NCI-H1436 treated with DMSO at 0.1 percent for 48 hours (cell line): ENCODE data around the gene KIF23.

Experiments
- DNase-seq: peaks from one replicate; lab custom pipeline; 2025; lab: John Stamatoyannopoulos, UW

Gene KIF23

DNA sequence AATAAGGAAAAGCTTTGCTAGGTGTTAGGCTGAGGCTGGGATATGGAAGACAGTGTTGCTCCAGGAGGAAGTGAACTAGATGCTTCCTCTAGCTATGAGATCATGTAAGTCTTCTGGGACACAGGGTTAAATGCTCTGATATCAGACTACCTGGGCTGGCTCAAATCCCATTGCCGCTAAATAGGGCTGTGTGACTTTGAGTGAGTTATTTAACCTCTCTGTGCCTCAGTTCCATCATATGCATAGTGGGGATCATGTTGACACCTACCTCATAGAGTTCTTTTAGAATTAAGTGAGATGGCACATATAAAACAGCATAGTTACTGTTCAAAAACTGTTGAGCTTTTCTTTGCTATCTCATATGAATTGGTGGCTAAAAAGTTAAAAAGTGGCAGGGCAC lies 51.1 kb downstream of the KIF23 start:
- no peak for DNase-seq

DNA sequence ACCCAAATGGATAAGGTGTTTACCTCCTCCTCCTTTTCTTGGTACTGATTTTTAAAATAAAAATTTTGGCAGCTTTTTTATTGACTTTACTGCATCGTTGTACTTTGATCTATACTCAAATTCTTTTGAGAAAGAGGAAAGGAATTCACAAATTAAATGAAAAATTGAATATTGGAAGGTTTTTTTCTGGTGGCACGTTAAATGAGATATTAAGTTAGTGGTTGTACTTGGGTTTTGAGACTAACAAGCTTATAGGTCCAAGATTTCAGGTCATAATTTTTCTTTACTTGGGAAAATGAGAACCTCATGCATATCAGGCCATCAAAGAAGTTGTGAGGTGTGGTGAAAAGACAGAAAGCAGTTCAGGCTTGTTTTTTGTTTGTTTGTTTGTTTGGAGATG lies 52.6 kb downstream of the KIF23 start:
- no peak for DNase-seq

DNA sequence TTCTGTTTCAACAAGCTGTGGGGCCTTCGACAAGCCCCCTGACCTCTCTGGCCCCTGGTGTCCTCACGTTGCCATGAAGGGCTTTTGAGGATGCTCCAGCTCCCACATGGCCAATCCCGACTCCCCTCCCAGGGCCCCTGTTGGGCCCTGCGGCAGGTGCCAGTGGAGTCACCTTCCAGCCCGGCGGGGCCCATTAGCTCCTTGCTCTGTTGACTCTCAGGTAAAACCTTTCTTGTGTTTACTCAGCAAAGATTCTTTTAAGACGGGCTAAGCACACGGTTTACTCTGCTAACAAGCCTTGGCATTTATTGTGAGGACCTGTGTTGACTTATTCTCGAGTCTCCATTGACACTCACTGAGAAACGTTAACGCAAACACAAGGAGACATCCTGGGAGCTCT lies 53.5 kb downstream of the KIF23 start:
- DNase-seq: no peak

DNA sequence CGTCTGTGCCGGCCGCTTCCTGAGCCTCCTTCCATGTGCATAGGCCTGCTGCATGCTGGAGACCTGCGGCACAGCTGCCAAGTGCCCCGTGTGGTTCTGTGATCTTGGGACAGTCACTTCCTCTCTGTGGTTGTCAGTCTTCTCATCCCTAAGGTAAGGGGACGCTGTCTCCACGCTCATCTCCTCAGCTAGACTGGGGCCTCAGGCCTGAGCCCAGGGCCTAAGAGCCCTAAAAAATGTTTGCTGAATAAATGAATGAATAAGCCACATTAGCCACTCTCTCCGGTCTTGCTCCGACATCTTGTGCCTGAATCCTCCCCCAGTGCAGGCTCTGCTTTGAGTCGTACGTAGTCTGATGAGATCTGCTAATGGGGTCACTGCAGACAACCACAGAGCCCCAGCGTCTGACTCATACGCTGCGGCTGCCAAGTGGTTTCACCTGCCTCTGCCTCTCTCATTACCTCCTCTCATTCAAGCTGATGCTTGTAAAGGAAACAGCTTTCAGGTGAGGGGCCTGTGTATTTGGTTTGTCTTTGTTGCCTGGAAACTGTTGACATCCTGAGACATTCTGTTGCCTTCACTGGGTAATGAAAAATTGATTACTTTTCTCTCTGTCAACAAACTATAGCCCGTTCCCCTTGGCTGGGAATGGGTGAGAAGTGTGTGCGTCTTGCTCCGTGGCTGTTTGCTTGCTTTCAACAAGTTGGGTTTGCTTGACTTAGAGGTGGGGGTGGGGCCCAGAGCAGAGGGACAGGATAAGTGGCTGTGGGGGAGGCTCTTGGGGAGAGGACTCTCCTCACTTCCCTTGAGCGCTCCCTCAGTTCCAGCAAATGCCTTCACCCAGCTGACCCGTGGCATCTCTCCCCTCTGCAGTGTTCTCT lies 54.3 kb downstream of the KIF23 start:
- peak; percentile 93 for DNase-seq

DNA sequence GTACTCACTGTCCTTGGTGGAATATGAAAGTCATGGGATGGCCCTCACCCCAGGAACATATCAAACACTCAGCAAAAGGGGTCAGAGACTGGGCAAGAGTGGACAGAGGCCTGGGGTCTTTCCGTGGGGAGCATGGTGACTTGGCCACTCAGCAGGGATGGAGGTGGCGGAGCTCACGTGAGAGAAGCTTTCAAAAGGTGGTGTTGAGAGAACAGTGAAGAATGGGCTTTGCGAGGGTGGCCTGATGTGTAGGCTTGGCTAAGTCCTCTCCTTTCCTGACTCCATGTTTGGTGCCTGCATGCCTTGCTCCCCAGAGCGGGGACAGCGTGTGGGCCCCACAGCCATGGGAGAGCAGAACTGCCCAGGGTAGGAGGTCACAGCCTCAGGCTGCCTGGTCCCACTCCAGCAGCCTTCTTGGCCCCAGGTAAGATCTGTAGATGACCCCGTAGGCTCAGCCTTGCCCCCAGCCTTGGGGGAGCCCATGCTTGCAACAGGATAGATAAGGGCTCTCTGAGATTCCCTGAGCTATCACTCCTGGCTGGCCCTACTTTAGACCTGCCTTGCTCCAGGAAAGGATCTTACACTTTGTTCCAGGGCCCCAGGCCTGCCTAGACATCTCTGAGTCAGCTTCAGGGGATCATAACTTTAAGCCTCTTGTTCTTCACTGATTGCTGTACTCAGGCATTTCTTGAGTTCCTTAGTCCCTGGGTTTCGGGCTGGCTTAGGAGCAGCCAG lies 55.5 kb downstream of the KIF23 start:
- no peak for DNase-seq

DNA sequence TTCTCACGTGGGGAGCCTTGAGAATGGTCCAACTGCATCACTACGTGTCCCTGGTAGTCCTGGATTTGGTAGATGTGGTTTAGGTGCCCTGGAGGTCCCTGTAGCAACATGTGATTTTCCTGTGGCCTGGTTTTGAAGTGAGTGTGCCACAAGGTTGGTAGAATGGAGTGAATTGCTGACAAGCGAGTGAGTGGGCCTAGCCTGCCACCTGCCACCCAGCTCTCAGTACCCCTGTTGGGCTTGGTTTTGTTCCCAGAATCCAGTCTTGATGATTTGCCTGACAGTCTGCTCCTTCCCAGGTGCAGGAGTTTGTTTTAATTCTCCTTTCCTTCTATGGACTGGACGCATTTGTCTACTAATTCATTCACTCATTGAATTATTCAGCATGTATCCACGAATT lies 57.9 kb downstream of the KIF23 start:
- no peak for DNase-seq

DNA sequence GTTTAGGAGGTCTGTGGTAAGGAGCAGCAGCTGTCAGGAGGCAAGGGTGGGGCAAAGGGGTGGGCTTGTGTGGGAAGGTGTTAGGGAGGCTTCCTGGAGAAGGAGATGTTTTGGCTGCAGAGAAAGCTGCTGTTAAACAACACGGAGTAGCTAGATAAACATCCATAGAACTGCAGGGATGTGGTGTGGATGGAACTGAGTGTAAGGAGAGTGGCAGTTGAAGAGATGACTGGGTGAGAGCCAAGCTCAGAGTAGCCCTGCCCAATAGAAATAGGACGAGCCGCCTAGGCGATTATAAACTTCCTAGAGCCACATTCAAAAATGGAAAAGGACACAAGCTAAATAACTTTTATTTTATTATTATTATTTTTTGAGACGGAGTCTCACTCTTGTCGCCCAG lies 58.4 kb downstream of the KIF23 start:
- no peak for DNase-seq

DNA sequence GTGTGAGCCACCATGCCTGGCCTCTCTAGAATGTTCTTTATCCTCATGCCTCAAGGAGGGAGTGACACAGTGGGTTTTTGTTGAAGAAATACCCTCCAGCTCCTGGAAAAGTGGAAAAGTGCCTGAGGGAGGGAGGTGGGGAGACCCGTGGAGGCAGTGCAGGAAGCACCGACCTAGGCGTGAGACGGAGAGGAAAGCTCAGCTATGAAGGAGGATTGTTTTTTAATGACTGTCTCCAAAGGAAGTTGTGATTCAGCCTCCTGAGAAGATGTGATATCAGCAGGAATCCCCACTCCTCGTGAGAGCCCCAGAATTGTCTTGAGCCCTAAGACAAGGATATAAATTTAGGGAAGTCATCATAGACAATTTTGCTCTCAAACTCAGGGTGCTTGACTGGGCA lies 60.1 kb downstream of the KIF23 start:
- no peak for DNase-seq

DNA sequence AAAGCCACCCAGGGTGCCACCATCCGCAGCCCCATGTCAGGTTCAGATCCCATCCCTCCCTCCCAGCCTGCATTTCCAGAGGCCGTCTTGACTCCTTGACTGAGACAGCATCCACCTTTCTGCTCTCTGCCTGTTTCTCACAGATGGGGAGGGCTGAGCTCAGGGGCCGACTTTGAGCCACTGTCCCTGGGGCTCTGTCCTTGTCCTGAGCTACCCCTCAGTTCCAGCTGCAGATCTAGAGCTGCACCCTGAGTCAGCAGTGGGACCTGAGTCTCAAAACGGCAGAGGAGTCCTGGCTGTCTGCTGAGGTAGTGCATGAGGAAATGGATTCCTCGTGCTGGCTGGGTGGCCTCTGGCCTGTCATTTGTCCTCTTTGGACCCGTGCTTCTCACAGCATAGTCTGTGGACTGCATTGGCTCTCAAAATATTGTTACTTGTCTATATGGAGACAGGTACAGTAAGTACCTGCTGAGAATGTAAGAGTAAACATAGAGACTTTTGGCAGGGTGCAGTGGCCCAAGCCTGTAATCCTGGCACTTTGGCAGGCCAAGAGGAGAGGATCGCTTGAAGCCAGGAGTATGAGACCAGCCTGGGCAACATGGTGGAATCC lies 60.8 kb downstream of the KIF23 start:
- DNase-seq: no peak

DNA sequence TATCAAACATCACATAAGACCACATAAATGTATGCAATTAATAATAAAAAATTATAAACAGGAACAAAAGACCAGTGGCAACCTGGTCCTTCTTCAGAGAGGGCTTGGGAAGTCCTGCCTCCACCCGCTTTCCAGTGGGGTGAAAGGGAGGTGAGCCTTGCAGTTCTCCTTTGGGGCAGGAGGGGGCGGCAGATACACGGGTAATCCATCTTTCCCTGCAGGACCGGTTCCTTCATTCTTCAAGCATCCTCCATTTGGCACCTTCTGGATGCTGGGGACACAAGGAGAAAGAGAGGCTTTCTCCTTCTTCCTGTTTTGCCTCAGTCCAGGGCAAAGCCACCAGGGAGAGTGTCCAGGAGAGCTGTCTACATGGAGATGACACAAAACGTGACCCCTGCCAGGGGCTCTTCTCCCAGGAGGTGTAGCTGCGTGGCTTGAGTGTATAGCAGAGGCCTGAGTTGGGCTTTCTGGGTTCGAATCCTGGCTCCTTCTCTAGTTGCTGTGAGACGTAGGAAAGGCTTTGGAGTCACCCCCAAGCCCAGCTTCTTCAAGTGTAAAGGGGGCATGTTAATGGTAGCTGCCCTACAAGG lies 61.7 kb downstream of the KIF23 start:
- DNase-seq: peak; percentile 34

DNA sequence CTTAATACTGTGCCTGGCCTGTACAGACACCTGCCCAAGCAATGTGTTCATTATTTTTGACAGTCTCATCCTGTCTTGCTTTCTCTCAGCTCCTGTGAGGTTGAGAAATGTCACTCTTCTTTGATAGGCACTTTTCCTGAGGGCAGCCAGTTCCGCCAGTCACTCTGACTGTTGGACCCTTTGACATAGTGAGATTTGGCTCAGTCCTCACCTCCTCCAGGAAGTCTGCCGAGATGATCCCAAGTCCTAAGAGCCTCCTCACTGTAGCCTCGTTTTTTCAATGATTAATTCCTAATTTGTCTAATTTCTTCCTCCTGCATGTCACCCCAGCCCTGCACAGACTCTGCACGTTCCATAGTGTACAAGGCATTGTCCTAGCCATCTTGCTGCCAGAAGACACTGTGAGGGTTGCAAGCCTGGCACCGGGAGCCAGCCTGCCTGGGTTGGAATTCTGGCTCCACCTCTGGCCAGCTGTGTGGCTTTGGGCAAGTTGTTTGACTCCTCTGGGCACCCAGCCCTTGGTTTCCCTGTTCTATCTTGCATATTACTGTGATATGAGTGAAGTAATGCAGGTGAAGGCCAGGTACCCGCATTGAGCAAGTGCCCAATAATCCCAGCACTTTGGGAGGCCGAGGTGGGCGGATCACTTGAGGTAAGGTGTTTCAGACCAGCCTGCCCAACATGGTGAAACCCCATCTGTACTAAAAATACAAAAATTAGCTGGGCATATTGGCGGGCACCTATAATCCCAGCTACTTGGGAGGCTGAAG lies 62.7 kb downstream of the KIF23 start:
- DNase-seq: no peak

DNA sequence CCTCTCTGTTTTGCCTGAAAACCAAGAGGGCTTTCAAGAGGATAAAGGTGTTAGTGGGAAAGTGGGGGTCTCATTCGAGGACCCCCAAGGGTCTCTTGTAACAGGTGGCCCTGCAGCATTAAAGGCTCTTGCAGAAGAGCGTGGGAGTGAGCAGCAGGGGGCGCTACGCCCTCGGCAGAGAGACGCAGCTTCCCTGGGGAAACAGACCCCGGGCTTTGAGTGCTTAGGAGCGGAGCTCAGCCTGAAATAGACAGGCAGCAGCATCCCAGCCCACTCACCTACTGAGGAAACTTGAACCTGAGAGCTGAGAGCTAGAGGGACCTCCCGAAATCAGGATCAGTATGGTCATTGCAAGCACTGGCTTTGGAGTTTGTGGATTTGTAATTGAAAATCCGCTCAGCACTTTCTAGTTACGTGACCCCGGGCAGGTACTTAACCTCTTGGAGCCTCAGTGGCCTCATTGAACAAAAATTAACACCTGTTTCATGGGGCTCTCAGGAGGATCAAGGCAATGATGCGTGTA lies 64.2 kb downstream of the KIF23 start:
- DNase-seq: peak; percentile 37

DNA sequence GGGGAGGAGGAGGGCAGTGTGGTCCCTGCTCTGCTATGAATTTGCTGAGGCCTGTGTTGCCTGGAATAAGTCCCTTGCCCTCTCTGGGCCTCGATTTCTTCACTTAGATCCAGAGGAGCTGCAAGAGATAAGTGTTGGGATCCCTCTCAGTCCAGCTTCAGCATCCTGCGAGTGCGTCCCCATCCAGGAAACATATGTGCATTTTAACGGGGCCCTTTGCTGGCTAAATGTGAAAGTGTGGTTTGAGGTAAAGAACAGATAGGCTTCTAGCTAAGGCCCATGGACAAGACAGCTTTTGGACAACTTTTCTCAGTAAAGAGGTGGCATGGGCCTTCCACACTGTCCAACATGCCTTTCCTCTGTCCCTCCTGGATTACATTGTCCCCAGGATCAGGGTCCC lies 64.9 kb downstream of the KIF23 start:
- DNase-seq: no peak

DNA sequence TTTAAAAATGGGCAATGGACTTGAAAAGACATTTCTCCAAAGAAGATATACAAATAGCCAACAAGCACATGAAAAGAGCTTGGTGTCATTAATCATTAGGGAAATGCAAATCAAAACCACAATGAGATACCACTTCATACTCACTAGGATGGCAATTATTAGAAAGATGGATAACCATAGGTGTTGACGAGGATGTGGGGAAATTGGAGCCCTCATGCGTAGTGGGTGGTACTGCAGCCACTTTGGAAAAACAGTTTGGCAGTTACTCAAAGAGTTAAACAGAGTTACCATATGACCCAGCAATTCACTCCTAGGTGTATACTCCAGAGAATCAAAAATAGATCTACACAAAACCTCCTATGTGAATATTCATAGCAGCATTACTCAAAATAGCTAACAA lies 65.8 kb downstream of the KIF23 start:
- no peak for DNase-seq

DNA sequence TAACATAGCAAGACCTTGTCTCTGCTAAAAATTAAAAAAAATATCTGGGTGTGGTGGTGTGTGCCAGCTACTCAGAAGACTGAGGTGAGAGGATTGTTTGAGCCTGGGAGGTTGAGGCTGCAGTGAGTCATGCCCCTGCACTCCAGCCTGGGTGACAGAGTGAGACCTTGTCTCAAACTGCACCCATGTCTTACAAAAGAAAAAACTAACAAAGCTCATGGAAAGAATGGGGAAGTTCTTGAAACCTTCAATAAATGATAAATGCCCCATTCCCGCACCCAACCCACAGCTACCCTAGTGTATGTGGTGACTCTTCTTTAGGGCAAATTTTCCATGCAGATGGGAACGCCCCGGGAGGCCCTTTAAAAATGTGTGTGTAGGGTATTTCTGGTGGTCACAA lies 66.8 kb downstream of the KIF23 start:
- DNase-seq: no peak

DNA sequence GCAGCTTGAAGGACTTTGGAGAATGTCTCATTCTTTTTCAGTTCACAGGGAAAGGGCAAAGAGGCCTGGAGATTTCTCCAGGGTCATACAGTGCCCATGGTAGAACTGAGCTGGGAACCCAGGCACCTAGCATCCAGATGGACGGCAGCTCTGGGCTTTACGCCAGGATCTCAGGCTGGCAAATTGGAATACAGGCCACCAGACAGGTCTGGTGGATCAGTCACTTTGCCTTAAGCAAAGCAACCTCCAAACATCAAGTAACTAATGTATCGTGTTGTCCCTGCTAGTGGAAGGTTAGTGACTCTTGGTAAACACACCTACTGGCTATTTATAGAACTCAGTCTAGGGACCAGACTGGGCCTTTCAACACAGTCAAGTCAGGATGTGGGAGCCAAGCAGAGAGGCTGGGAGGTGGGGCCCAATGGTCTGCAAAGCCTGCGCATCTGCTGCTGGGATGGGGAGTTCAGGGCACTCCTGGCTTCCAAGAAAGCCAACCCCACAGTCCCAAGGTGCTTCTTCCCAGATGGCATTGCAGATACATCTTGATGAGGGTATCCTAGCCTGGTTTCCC lies 68.6 kb downstream of the KIF23 start:
- DNase-seq: no peak

DNA sequence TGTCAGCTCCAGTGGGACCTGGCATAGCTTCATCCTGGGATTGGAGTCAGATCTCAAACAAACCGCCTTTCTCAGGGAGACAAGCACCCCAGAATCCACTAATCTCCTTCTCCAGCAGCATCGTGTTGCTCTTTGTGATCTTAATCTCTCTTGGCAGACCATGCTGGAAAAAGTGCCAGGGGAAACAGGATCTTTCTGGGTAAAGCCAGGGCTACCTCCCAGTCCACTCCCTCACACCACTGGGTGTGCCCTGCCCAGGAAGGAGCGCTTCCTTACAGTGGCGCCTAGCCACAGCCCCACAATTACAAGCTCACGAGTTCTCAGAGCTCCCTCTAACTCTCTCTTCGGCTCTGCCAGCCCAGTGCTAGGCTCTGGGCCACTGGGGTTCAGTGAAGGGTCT lies 70.7 kb downstream of the KIF23 start:
- DNase-seq: no peak

DNA sequence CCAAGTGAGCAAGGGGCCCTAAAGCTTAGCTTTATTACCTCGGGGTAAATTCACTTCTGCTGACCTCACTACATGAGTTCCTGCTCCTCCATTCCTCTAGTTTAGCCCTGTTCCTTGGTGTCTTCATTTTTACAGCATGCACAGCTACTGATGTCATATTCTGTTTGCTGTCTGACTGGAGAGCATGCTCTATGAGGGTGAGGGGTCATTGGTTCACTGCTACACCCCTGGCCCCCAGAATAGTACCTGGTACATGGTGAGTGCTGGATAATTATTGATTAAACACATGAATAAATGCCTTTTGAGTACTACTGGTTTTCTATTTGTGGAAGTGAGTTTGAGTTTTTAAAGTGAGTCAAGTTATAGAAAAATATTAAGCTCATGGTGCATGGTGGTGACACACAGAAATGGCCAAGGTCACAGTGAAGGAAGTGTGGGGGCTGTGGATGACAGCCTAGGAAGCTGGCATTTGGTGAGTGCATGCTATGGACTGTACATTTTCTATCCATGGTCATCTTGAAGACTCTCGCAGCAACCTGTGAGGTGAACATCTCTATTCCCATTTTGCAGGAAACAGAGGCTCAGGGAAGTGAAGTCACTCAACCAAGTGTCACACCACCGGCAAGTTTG lies 72.4 kb downstream of the KIF23 start:
- DNase-seq: no peak

DNA sequence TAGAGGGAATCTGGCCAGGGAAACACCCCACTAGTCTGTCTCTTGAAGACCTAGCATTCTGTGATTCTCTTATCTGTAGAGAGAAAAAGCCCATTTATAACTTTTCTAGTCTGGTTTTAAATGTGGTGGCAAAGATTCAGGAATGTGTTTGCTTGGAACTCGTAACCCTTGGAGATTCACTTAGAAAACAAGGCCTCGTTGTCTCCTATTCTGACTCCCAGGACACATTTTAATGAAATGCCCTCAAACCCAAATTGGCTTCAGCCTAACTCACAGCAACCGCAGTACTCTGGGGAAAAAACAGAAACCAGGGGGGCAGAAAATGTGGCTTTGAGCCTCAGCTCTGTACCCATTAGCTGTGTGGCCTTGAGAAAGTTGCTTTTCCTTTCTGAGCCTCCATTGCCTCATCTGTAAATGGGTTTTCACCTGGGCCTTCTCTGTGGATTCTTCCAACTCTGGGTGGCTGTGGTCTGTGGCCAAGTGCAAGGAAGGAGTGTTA lies 75.0 kb downstream of the KIF23 start:
- no peak for DNase-seq

DNA sequence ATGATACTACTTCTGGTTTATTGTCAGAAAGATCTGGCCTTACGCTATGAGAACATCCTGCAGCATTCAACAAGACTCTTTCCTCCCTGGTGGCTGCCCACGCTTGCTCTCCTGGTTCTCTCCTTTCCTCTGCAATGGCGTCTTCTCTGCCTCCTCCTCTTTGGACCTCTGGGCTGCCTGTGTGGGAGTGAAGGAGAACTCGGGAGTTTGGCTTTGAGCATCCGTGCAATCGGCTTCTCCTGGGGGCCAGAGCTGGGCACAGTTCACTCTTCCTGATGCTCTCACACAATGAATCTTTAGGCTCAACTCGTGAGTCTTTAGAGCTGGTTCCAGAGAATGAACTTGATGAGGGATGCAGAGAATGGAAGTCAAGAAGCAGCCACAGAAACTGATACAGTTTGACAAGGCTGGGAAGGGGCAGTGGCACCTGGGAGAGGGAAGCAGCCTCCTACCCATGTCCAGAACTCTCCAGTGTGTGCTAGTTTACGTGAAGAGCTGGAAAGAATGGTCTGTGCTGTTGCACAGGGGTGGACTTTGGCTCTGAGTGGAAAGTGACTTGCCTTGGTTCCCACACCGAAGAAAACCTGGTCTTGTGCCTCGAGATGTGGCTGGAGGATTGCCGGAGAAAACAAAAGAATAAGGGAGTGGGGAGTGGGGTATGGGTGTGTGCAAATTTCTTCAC lies 76.3 kb downstream of the KIF23 start:
- DNase-seq: no peak
